IMR-90 (cell line): Measurements from ENCODE around the gene HMGCS2. TPM values are rescaled to one million over a fixed set of nuclear protein-coding genes. Genes with fewer than 3 reads are reported as not detected.

Source experiments
- polyA plus RNA-seq, 3 experiments: library from polyadenylated mRNA; depleted of rRNA; stranded (reverse); fragments of >200 nt; gene quantifications; 2 replicates each; pipeline ENCODE4 v1.2.3, GENCODE V29; 2012; ENCODE audit warnings: low replicate concordance in 1 of 3
- total RNA-seq: library from RNA; depleted of rRNA; stranded (reverse); fragments of >200 nt; gene quantifications from 2 replicates; pipeline ENCODE4 v1.2.3, GENCODE V29; 2012; rRNA removed

The HMGCS2 gene
- total and polyA plus RNA-seq, 2 of the 4 experiments (the other 2 are of a cell fraction), result not detected

Other genes with a start within 250 kb of the HMGCS2 start
- gene ZNF697, start 120.6 kb downstream of the HMGCS2 start, total RNA-seq, result 10.2 and 14.4 TPM in 2 replicates
- 5.7 and 6.2 TPM in 2 replicates for gene ZNF697, start 120.6 kb downstream of the HMGCS2 start, polyA plus RNA-seq (2012; rRNA removed)
- 162 and 331 TPM in 2 replicates for gene PHGDH, start 57.0 kb downstream of the HMGCS2 start, total RNA-seq
- gene PHGDH, start 57.0 kb downstream of the HMGCS2 start, polyA plus RNA-seq (2012; rRNA removed), result 69.1 and 87.9 TPM in 2 replicates
- gene REG4, start 42.6 kb upstream of the HMGCS2 start, total RNA-seq, result not detected in 2 replicates
- not detected in 2 replicates for gene REG4, start 42.6 kb upstream of the HMGCS2 start, polyA plus RNA-seq (2012; rRNA removed)
- gene ADAM30, start 127.6 kb upstream of the HMGCS2 start, total RNA-seq, result not detected in 2 replicates
- gene ADAM30, start 127.6 kb upstream of the HMGCS2 start, polyA plus RNA-seq (2012; rRNA removed), result not detected in 2 replicates